CD4-positive, alpha-beta T cell (primary cell): ENCODE results near the gene ATP2B3. TPM values are rescaled to one million over a fixed set of nuclear protein-coding genes. Genes with fewer than 3 reads are reported as not detected.

Experiments used
- ATAC-seq: fragments of 200-7000 bp; cut with Tn5 transposase; one replicate; pipeline ENCODE4 v1.10.0; 2022; ENCODE audit warnings: mild to moderate bottlenecking; ENCODE audit not compliant: poor library complexity
- CTCF ChIA-PET: fragments of 350-600 bp; sonication (Branson Sonifier 250); formaldehyde crosslinking; loops from one replicate; lab custom pipeline; 2021; ENCODE audit warnings: antibody characterized with exemption, inconsistent platforms; lab: Charles Lee
- POLR2A ChIA-PET: fragments of 350-600 bp; sonication (Branson Sonifier 250); formaldehyde crosslinking; loops from one replicate; lab custom pipeline; 2021; ENCODE audit warnings: antibody characterized with exemption, inconsistent platforms; lab: Charles Lee
- DNase-seq, 14 experiments: peaks; one replicate each; pipeline ENCODE4 v3.0.0-alpha.2; 2013 to 2020; ENCODE audit warnings: mixed read lengths in 2 of 14
- H3K27ac ChIP-seq, 2 donors: one replicate each; pipeline versions ENCODE4 v1.5.1 to v1.7.0; 2013; ENCODE audit warnings: low read length in 2 of 2, low read depth in 1 of 2, mild to moderate bottlenecking in 1 of 2
- H3K27me3 ChIP-seq, 2 experiments: 1 replicate in 1 of 2; 2 replicates in 1 of 2; pipeline versions ENCODE4 v1.6.1 to v1.7.0; 2013; ENCODE audit warnings: low read length in 2 of 2, control low read depth in 1 of 2, mild to moderate bottlenecking in 1 of 2, moderate library complexity in 1 of 2; ENCODE audit not compliant: insufficient read depth in 2 of 2, control insufficient read depth in 1 of 2
- H3K36me3 ChIP-seq: one replicate; pipeline ENCODE4 v1.6.1; 2013; ENCODE audit warnings: low read length, control low read depth; ENCODE audit not compliant: insufficient read depth
- H3K4me1 ChIP-seq: one replicate; pipeline ENCODE4 v1.6.1; 2013; ENCODE audit warnings: low read length, control low read depth; ENCODE audit not compliant: insufficient read depth
- H3K4me3 ChIP-seq: one replicate; pipeline ENCODE4 v1.5.1; 2013; ENCODE audit warnings: mild to moderate bottlenecking, low read length, moderate library complexity
- H3K9me3 ChIP-seq, 2 experiments: 1 replicate in 1 of 2; 2 replicates in 1 of 2; pipeline versions ENCODE4 v1.6.1 to v1.7.0; 2013; ENCODE audit warnings: low read length in 2 of 2, mild to moderate bottlenecking in 2 of 2, control low read depth in 1 of 2, moderate library complexity in 1 of 2; ENCODE audit not compliant: control insufficient read depth in 1 of 2, insufficient read depth in 1 of 2
- H3K27ac Mint-ChIP-seq: one replicate; pipeline ENCODE4 v1.8.0; 2020; ENCODE audit warnings: mixed read lengths
- H3K27me3 Mint-ChIP-seq: one replicate; pipeline ENCODE4 v1.8.0; 2021; ENCODE audit warnings: mixed read lengths
- H3K36me3 Mint-ChIP-seq: one replicate; pipeline ENCODE4 v1.8.0; 2021; ENCODE audit warnings: low read depth, mixed read lengths
- H3K4me1 Mint-ChIP-seq: one replicate; pipeline ENCODE4 v1.8.0; 2021; ENCODE audit warnings: low read depth, mixed read lengths
- H3K4me3 Mint-ChIP-seq: one replicate; pipeline ENCODE4 v1.8.0; 2020; ENCODE audit warnings: mild to moderate bottlenecking, mixed read lengths
- H3K9me3 Mint-ChIP-seq: one replicate; pipeline ENCODE4 v1.8.0; 2020; ENCODE audit warnings: mixed read lengths
- CTCF ChIP-seq: fragments of 200-600 bp; IDR thresholded peaks from one replicate; pipeline ENCODE4 v1.8.0; 2022; ENCODE audit warnings: antibody characterized with exemption, mild to moderate bottlenecking
- intact Hi-C, 2 experiments: fragments of 100-400 bp; cut with DNase I in 1 of 2; cut with micrococcal nuclease in 1 of 2; formaldehyde crosslinking; loops; one replicate each; pipeline versions ENCODE4 v1.15.1 to v1.9.0; 2023 to 2025; cut with DNase I, micrococcal nuclease
- total RNA-seq, 174 experiments: library from RNA in 2 of 174; stranded (reverse) in 2 of 174; gene quantifications; one replicate each; pipeline ENCODE4 v1.2.3 and lab custom pipeline; 2021 to 2026

ATP2B3 gene
- total RNA-seq, 2 experiments from 2014 or later: not detected

DNA sequence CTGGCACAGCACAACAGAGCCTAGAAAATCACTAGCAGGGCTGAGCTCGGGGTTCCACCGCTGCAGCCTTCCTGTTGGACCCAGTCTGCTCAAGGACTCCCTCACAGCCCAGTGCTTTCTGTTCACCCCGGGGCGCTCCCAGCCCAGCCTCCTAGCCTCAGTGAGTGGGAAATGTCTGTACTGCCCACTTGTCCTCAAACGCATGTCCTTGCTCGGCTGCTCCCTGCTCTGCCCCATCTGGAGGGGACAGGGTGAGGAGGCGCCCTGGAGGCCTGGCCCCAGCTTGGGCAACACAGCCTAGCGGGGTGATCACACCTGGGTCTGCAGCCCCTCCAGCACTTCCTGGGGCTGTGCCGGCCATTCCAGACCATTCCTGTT lies 93.4 kb downstream of the ATP2B3 start:
- Mint-ChIP-seq H3K9me3 (no peaks in the 10 kb centered on the region), H3K36me3 (no peaks in the 10 kb centered on the region), H3K27ac (no peak overlapping the region), H3K4me3 (peak overlapping the region; percentile 91), H3K27me3 (no peaks in the 10 kb centered on the region), H3K4me1 (peaks cover 13% of the 10 kb centered on the region)
- Histone ChIP-seq H3K9me3 (peaks cover 0 to 4% of the 10 kb centered on the region in 2 experiments), H3K36me3 (no peaks in the 10 kb centered on the region), H3K4me3 (peak overlapping the region; percentile 61), H3K27ac (peak overlapping the region in 1 of 2 donors; percentile 22), H3K4me1 (peaks cover 18% of the 10 kb centered on the region), H3K27me3 (no peaks in the 10 kb centered on the region)
- intact Hi-C loops: loop anchor here (2.0 to 5.0 kb wide), 4 partner anchors 36 to 52 kb away; partner anchors contain the start of gene DUSP9 (in 1 of the 2)
- CTCF ChIA-PET: interaction anchor here (2.2 kb wide), 1 partner anchor 11 kb away, joined by 11 read pairs; the partner anchor contains the start of gene CCNQ
- TF ChIP-seq CTCF: no peak
- POLR2A ChIA-PET: no interaction called here
- ATAC-seq (no peak), DNase-seq (no peak)

DNA sequence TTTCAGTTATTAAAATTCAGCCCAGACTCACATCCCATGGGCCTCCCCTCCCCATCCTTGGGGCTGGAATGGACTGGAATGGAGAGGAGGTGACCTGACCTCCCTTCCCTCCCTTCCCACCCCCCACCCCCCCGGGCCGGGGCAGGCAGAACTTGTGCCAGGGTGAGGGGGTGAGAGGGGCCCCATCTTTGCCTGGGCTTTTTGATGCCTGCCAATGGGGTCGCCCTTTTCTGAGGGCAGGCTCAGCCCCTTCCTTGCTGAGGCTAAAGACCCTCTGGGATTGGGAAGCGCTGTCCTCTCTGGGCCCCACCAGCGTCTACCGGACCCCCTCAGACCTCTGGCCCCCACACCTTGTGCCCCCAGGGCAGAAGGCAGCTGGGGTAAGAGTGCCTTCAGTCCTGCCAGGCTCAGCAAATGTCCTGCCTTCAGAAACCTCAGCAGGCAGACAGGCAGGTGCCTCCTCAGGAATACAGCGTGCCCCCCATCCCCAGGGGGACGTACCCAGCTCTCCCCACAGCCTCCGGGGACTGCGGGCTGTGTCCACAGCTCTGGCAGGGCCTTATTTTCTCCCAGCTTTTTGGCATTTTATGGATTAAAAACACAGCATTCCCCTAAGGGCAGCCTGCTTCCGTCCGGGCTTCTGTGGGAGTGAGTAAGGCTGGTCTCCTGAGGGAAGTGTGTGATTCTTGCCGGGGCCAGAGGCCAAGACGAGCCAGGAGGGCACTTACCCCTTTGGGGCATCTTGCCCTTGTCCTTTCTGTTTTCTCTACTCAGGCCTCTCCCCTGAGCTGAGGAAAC lies 94.1 kb downstream of the ATP2B3 start:
- ChIA-PET POLR2A (no interaction called here), CTCF (interaction anchor here (2.2 kb wide), 1 partner anchor 12 kb away, joined by 11 read pairs; the partner anchor contains the start of gene CCNQ)
- intact Hi-C loops: loop anchor here (2.0 to 5.0 kb wide), 4 partner anchors 36 to 51 kb away; partner anchors contain the start of gene DUSP9 (in 1 of the 2)
- Histone ChIP-seq H3K9me3 (peaks cover 0 to 4% of the 10 kb centered on the region in 2 experiments), H3K4me3 (no peak overlapping the region), H3K4me1 (peaks cover 18% of the 10 kb centered on the region), H3K36me3 (no peaks in the 10 kb centered on the region), H3K27ac (no peak overlapping the region), H3K27me3 (no peaks in the 10 kb centered on the region)
- Mint-ChIP-seq H3K27ac (no peak overlapping the region), H3K36me3 (no peaks in the 10 kb centered on the region), H3K4me3 (peak overlapping the region; percentile 56), H3K27me3 (no peaks in the 10 kb centered on the region), H3K9me3 (no peaks in the 10 kb centered on the region), H3K4me1 (peaks cover 13% of the 10 kb centered on the region)
- DNase-seq: no peak
- ATAC-seq: no peak
- TF ChIP-seq CTCF: no peak

DNA sequence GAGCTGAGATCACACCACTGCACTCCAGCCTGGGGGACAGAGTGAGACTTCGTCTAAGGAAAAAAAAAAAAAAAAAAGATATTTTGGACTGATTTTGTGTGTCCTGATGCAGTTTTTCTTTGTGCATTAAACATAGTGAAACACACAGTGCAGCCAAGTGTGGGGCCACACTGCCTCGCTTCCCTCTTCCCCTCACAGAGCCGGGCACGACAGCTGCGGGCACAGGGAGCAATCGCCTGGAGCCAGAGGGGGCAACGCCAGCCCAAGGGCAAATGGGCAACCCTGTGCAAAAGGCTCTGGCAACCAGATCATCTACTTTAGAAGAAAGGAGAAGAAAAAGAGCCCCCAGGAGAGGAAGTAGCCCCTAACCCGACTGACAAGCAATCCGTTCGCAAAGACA lies 95.0 kb downstream of the ATP2B3 start:
- no peak for DNase-seq
- ChIA-PET CTCF (no interaction called here), POLR2A (no interaction called here)
- no peaks in the 10 kb centered on the region for H3K27me3 ChIP-seq
- no peak overlapping the region for H3K27ac ChIP-seq
- H3K9me3 ChIP-seq: peaks cover 0 to 4% of the 10 kb centered on the region in 2 experiments
- Mint-ChIP-seq H3K36me3 (no peaks in the 10 kb centered on the region), H3K9me3 (no peaks in the 10 kb centered on the region), H3K4me3 (no peak overlapping the region), H3K27ac (no peak overlapping the region), H3K4me1 (peaks cover 13% of the 10 kb centered on the region), H3K27me3 (no peaks in the 10 kb centered on the region)
- intact Hi-C loops: loop anchor here in 1 of 2 experiments (5.0 kb wide), 1 partner anchor 35 kb away; the partner anchor contains the start of gene DUSP9
- H3K4me1 ChIP-seq: peaks cover 18% of the 10 kb centered on the region
- H3K4me3 ChIP-seq: no peak overlapping the region
- no peaks in the 10 kb centered on the region for H3K36me3 ChIP-seq
- no peak for TF ChIP-seq CTCF
- ATAC-seq: no peak
